Activated T-helper 1 cell treated with Interleukin-2 at 50 U/mL for 16 hours (primary cell): Measurements from ENCODE around the gene MT1E.
"Not testable (repeated sequence)": the region's sequence is repeated elsewhere in the genome, so short reads cannot be mapped to it uniquely, and the experiment has no call there.

Source experiments
- DNase-seq: peaks from one replicate; pipeline ENCODE4 v3.0.0-alpha.2; 2020; ENCODE audit warnings: low read depth

Gene MT1E

DNA sequence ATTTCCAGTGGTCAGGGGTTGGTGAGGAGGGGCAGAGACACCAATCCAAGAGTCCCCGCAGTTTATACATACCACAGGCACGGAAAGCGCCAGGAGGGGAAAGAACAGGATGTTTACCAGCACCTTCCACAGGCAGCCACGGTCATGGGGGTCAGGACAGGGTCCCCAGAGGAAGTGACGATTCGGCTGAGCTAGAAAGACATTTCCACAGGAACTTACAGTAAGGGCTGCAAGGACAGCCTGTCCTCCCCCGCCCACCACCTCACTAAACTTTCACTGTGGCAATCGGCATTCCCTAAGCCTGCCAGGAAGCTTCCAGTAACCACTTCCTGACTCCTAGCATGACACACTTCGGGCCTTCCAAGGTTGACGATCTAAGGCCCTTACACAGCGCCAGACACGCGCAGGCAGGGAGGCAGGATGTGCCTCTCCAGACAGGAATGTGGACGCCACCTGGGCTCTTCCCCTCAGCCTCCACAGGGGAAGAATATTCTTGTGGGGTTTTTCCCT is 18.4 kb upstream of the MT1E start:
- DNase-seq, result no peak

- no peak for DNase-seq
Observed at GRCh38 chr16:56607675-56608042, 17.9 kb upstream of the MT1E start.

- peak; percentile 77 for DNase-seq
Observed at GRCh38 chr16:56608043-56608875, 17.3 kb upstream of the MT1E start, which contains the start of gene MT2A. MT2A (plus strand) TSS chr16:56608584; CDS start chr16:56608656, 72 bp downstream.

DNA sequence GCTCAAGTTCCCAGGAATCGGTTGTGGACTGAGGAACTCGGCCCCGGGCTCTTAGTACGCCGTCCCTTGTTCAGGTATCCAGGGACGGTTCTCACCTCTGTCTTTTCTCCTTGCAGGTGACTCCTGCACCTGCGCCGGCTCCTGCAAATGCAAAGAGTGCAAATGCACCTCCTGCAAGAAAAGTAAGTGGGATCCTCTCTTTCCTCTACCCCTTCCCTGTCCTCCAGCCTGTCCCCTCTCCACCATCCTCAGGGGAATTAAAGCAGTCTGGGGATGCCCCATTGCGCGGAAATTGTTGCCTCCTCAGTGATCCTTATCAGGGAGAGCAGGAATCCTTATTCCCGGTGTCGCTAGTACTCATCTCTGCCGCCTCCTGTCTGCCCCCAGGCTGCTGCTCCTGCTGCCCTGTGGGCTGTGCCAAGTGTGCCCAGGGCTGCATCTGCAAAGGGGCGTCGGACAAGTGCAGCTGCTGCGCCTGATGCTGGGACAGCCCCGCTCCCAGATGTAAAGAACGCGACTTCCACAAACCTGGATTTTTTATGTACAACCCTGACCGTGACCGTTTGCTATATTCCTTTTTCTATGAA is 16.6 kb upstream of the MT1E start:
- no peak for DNase-seq

DNA sequence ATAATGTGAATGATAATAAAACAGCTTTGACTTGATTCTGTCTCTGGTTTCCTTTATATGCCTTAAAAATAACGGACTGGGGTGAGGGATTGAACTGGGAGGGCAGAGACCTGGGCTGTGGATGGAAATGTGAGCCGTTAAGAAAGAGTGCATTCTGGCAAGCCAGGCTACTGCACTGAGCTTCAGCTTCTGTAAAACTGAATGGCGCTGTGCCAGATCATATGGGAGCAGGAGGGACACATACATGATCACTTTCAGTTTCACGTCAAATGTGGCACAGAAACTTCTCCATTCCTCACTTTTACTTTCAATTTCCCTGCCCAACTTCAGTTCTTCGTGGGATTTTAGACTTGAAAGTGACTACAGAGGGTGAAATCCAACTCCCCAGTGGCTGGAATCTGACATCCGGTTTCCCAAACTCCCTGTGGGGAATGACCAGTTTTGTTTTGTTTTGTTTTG is 16.1 kb upstream of the MT1E start:
- peak; percentile 48 for DNase-seq

DNA sequence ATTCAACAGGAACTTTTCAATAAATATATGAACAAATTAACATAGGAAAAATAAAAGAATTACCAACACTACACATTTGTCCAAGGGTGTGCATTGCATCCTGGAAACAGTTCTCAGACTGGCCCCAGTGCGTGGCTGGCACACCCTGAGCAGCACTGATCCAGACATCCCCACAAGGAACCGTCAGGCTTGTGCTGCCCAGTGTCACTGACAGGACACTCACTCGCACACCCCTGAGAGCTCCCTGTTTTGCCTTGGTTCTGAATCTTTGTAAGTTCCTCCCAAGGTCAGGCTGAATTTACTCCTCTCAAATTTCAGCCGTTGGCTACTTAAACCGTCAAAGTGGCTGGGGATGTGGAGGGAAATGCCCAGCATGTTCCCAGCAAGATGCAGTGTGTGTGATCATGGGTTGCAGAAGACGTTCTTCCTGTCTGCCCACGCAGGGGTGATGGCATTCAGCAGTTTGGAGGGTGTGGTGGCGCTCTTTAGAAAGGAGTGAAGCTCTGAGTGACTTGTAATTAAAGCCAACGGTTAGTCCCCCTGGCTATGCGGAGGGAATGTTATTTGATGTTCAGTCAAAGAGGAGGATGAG is 15.5 kb upstream of the MT1E start:
- DNase-seq, result peak; percentile 29

GRCh38 chr16:56610609-56611111 is 14.9 kb upstream of the MT1E start:
- no peak for DNase-seq

DNA sequence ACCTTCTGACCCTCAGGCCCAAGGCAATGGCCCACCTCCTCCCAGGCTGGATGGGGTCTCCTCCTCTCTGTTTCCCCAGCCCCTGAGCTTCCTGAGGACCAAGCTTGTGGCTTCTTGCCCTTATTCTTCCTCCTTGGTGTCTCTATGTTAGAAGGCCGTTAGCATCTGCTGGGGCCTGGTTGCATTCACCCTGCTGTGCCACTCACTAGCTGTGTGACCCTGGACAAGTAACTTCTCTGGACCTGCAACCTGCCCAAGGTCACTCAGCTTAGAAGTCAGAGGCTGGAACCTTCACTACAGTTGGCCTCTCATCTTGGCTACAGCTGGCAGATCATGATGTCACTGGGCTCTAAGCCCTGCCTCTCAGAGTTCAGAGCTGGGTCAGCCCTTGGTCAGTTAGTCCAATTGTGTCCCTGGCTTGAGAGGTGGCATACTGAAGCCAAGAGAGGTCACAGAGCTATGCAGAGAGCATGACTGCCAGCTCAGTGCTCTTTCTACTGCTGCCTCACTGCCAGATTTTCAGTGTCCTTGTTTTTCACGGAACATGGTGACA is 14.2 kb upstream of the MT1E start:
- DNase-seq, result no peak

GRCh38 chr16:56613706-56614105 is 11.9 kb upstream of the MT1E start:
- no peak for DNase-seq

- DNase-seq, result no peak
Observed at GRCh38 chr16:56614549-56614991, 11.0 kb upstream of the MT1E start.

- no peak for DNase-seq
Observed at GRCh38 chr16:56615353-56615752, 10.2 kb upstream of the MT1E start.

GRCh38 chr16:56616608-56617211 is 8.9 kb upstream of the MT1E start:
- DNase-seq, result no peak

DNA sequence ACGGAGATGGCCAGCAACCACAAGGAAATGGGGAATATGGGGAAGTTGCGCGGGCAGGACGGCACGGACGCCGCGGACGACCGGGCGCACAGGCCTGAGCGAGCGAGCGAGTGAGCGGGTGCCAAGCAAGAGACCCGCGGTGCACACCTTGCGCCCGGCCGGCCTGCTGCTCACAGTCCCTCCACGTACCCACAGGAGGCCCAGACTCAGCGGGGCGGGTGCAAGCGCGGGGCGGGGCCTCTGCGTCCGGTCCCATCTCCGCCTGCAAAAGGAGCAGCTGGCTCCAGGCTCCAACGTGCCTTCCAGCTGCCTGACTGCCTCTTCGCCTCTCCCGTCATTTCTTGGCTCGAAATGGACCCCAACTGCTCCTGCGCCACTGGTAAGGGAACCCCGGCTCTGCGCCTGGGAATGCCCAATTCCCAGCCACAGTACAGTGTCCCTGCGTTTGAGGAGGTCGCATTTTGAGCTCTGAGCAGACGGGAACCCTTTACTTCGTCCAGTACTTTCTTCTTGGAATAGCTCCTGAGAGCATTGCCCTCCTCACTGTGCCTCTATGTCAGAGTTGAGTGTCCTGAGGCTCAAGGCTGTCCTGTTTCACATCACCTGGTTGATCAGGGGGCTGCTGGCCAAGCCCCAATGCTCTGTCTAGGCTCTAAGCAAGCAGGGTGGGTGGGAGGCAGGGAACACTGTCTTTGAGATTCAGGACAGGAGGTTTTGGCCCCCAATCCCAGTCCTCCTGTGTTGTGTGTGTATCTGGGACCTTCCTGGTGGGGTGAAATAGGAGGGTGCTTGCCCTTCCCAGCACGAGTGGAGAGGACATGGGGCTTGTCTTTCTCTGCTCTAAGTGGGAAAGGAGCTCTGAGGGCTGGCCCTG is 8.1 kb upstream of the MT1E start:
- no peak for DNase-seq

DNA sequence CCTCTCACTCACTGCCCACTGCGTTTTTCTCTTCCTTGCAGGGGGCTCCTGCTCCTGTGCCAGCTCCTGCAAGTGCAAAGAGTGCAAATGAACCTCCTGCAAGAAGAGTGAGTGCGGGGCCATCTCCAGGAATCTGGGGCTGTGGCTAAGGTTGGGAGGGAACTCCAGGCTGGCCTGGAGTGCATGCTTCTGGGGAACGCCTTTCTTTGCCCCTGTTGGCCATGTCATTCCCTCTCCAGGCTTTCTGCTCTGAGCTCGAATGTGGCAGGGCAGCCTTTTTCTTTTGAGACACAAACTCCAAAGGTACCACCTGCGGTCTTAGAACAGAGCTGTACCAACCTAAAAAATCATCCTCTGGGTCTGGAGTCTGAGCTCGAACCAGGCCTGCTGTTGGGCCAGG is 7.4 kb upstream of the MT1E start:
- DNase-seq, result no peak

DNA sequence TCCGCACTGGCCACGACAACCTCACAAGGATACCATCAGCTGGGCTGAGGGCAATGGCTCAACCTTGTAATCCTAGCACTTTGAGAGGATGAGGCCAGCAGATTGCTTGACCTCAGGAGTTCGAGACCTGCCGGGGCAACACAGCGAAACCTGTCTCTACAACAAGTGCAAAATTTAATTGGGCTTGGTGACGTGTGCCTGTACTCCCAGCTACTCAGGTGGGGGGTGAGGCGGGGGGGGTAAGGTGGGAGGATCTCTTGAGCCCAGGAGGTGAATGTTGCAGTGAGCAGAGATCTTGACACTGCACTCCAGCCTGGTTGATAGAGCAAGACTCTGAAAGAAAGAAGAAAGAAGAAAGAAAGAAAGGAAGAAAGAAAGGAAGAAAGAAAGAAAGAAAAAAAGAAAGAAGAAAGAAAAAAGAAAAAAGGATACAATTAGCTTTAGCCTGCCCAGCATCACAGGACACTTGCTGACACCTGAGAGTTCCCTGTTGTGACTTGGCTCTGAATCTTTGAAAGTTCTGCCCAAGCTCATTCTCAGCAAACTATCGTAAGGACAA is 5.2 kb upstream of the MT1E start:
- DNase-seq, result no peak

DNA sequence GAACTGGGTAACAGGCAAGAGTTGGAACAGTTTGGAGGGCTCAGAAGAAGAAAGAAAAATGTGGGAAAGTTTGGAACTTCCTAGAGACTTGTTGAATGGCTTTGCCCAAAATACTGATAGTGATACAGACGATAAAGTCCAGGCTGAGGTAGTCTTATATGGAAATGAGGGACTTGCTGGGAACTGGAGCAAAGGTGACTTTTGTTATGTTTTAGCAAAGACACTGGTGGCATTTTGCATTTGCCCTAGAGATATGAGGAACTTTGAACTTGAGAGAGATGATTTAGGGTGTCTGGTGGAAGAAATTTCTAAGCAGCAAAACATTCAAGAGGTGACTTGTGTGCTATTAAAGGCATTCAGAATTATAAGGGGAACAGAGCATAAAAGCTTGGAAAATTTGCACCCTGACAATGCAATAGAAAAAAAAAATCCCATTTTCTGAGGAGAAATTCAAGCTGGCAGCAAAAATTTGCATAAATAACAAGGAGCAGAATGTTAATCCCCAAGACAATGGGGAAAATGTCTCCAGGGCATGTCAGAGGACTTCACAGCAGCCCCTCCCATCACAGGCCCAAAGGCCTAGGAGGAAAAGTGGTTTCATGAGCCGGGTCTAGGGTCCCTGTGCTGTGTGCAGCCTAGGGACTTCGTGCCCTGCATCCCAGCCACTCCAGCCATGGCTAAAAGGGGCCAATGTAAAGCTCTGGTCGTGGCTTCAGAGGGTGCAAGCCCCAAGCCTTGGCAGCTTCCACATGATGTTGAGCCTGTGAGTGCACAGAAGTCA is 3.7 kb upstream of the MT1E start:
- DNase-seq, result not testable (repeated sequence)

- DNase-seq, result not testable (repeated sequence)
Observed at GRCh38 chr16:56623184-56623583, 2.4 kb upstream of the MT1E start.

DNA sequence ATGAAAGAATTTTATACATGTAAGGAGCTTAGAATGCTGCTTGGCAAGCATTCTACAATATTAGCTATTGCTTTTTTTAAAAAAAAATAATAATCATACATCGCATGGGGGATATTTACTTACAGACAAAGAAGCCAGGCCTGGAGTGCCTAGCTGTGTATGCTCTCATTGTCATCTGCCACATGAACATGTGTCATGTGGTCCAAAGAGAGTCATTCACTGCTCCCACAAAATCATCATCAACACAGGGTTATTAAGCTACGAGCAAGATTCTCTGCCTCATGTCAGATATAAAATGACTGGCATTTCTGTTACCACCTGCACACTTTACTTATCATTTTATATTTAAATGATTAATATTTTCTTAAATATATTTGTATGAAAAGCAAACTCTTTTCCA is 1.9 kb upstream of the MT1E start:
- no peak for DNase-seq

- DNase-seq, result no peak
Observed at GRCh38 chr16:56625943-56626654, 518 bp downstream of the MT1E start.
